Duodenal mucosa (tissue), 2 donors: ENCODE results near the gene LONRF2.

Source experiments
- H3K27ac ChIP-seq: one replicate; pipeline ENCODE4 v1.7.0; 2013; ENCODE audit warnings: low read depth, low read length
- H3K27me3 ChIP-seq, 2 donors: one replicate each; pipeline ENCODE4 v1.7.0; 2013; ENCODE audit warnings: low read length in 2 of 2, control low read depth in 1 of 2; ENCODE audit not compliant: insufficient read depth in 2 of 2, control insufficient read depth in 1 of 2
- H3K36me3 ChIP-seq, 2 donors: one replicate each; pipeline ENCODE4 v1.7.0; 2013; ENCODE audit warnings: low read length in 2 of 2, control low read depth in 1 of 2; ENCODE audit not compliant: insufficient read depth in 2 of 2, control insufficient read depth in 1 of 2
- H3K4me1 ChIP-seq, 2 donors: one replicate each; pipeline ENCODE4 v1.7.0; 2013; ENCODE audit warnings: low read length in 2 of 2, control low read depth in 1 of 2; ENCODE audit not compliant: insufficient read depth in 2 of 2, control insufficient read depth in 1 of 2
- H3K4me3 ChIP-seq, 2 donors: one replicate each; pipeline ENCODE4 v1.7.0; 2013; ENCODE audit warnings: low read length in 2 of 2, low read depth in 1 of 2
- H3K9ac ChIP-seq, 2 donors: one replicate each; pipeline ENCODE4 v1.7.0; 2013; ENCODE audit warnings: low read length in 2 of 2, low read depth in 1 of 2
- H3K9me3 ChIP-seq, 2 donors: one replicate each; pipeline ENCODE4 v1.7.0; 2013; ENCODE audit warnings: low read length in 2 of 2, control low read depth in 1 of 2; ENCODE audit not compliant: control insufficient read depth in 1 of 2

Gene LONRF2

GRCh38 chr2:100276716-100277115 lies 45.6 kb downstream of the LONRF2 start:
- Histone ChIP-seq H3K9me3 (no peaks in the 10 kb centered on the region), H3K4me3 (no peak overlapping the region), H3K36me3 (no peaks in the 10 kb centered on the region), H3K9ac (no peak overlapping the region), H3K27me3 (no peaks in the 10 kb centered on the region), H3K27ac (no peak overlapping the region), H3K4me1 (no peaks in the 10 kb centered on the region)

DNA sequence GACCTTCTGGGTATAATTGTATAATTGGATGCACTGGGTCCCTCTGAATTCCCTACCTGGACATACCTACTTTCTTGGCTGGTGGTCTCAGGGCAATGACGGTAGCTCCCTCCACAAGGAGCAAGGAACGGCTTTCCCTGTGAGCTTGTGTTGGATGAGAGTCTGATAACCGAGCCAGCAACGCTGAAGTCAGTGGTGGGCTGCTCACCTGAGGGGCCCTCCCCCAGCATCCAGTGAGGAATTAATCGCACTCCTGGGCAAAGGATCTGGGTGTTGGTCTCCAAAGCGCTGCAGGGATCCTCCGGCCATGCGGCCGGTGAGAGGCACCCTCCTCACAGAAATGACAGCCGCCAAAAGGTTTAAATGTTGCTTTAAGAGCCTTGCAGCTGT lies 47.1 kb downstream of the LONRF2 start:
- H3K27me3 ChIP-seq, result no peaks in the 10 kb centered on the region
- H3K4me3 ChIP-seq, result no peak overlapping the region
- no peak overlapping the region for H3K9ac ChIP-seq
- no peaks in the 10 kb centered on the region for H3K36me3 ChIP-seq
- no peak overlapping the region for H3K27ac ChIP-seq
- H3K9me3 ChIP-seq, result no peaks in the 10 kb centered on the region
- H3K4me1 ChIP-seq, result no peaks in the 10 kb centered on the region

DNA sequence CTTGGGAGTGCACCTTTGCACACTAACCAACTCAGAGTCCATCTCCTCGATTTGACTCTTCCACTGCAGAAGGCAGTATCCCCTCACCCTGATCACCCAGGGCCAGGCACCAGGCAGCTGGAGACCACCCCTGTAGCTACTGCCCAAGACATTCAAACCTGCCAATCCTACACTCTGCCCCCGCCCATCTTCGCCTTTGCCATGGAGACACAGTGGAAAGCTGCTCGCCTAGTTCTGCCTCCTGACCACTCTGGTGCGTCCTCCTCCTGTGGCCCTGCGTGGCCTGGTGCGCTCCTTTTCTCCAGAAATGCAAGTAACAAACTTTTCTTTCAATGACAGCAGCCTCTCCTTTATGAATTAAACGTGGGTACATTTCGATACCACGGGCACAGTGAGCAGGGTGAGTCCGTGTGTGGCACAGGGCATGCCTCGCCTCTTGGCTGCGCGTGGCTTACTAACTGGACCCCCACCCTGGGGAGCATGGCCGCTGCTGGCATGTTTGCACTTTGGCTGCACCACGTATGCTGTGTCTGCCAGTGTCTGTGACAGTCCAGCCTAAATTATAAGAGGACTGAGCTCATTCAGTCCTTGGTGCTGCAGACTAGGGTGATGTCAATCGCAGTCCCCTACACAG lies 47.6 kb downstream of the LONRF2 start:
- Histone ChIP-seq H3K27me3 (no peaks in the 10 kb centered on the region), H3K27ac (no peak overlapping the region), H3K9ac (no peak overlapping the region), H3K4me3 (no peak overlapping the region), H3K36me3 (no peaks in the 10 kb centered on the region), H3K9me3 (no peaks in the 10 kb centered on the region), H3K4me1 (no peaks in the 10 kb centered on the region)

DNA sequence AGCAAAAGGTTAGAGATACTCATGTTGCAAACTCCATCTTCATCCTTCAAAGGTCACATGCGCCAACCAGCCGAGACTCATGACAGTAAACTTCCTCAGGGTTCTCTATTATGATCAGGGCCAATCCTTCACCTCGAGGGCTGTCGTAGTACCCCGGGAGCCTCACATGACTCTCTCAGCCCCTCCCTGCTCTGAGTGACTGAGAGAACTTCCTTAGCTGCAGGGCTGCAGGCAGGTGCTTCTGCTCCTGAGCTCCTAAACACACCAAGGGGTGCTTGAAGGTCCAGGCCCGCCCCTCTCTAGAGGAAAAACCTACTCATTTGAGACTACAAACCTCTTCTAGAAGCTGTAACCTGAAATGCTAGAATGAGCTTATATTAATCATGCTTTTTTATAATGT lies 48.2 kb downstream of the LONRF2 start:
- no peak overlapping the region for H3K27ac ChIP-seq
- H3K27me3 ChIP-seq, result no peaks in the 10 kb centered on the region
- no peaks in the 10 kb centered on the region for H3K9me3 ChIP-seq
- H3K9ac ChIP-seq, result no peak overlapping the region
- H3K4me3 ChIP-seq, result no peak overlapping the region
- no peaks in the 10 kb centered on the region for H3K36me3 ChIP-seq
- no peaks in the 10 kb centered on the region for H3K4me1 ChIP-seq

DNA sequence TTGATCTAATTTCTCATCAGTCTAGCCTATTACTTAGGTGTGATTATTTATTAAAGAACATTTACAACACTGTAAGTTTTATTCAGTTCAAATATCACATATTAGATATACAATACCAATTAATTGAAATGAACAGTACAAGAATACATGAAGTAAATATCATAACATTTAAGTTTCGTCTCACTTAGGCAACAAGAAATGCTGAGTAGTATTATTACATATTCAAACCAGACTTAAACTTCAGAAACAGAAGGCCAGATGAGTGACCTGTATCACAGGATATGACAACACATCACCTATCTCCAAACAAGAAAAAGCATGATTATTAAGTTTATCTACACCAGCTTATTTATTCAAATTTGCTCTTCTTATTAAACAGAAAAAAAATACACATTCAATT lies 48.9 kb downstream of the LONRF2 start:
- Histone ChIP-seq H3K36me3 (no peaks in the 10 kb centered on the region), H3K9ac (no peak overlapping the region), H3K27ac (no peak overlapping the region), H3K9me3 (no peaks in the 10 kb centered on the region), H3K4me1 (no peaks in the 10 kb centered on the region), H3K4me3 (no peak overlapping the region), H3K27me3 (no peaks in the 10 kb centered on the region)

DNA sequence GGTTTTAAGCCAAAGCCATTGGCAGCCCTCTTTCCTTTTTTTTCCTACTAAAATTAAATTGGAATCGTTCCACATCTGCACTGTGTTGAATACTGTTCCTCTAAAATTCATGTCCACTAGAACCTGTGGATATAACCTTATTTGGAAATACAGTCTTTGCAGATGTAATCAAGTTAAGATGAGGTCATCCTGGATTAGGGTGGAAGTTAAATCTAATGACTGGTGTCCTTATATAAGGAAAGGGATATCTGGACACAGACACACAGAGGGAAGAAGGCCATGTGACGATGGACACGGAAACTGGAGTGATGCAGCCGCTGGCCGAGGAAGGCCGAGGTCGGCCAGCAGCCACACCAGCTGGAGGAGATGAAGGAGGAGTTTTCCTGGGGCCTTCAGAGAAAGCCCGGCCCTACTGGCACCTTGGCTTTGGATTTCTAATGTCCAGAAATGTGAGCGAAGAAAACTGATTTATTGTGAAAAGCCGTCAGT lies 49.4 kb downstream of the LONRF2 start:
- no peaks in the 10 kb centered on the region for H3K9me3 ChIP-seq
- H3K9ac ChIP-seq, result no peak overlapping the region
- no peaks in the 10 kb centered on the region for H3K4me1 ChIP-seq
- no peak overlapping the region for H3K27ac ChIP-seq
- H3K27me3 ChIP-seq, result no peaks in the 10 kb centered on the region
- H3K36me3 ChIP-seq, result no peaks in the 10 kb centered on the region
- H3K4me3 ChIP-seq, result no peak overlapping the region

GRCh38 chr2:100271210-100271609 lies 51.1 kb downstream of the LONRF2 start:
- Histone ChIP-seq H3K4me3 (no peak overlapping the region), H3K4me1 (no peaks in the 10 kb centered on the region), H3K36me3 (no peaks in the 10 kb centered on the region), H3K27me3 (no peaks in the 10 kb centered on the region), H3K9me3 (no peaks in the 10 kb centered on the region), H3K9ac (no peak overlapping the region), H3K27ac (no peak overlapping the region)

- no peaks in the 10 kb centered on the region for H3K9me3 ChIP-seq
- H3K27me3 ChIP-seq, result no peaks in the 10 kb centered on the region
- H3K4me3 ChIP-seq, result no peak overlapping the region
- no peak overlapping the region for H3K27ac ChIP-seq
- no peaks in the 10 kb centered on the region for H3K4me1 ChIP-seq
- H3K36me3 ChIP-seq, result no peaks in the 10 kb centered on the region
- no peak overlapping the region for H3K9ac ChIP-seq
Measured at GRCh38 chr2:100270381-100271146, 51.7 kb downstream of the LONRF2 start.

GRCh38 chr2:100269889-100270288 lies 52.4 kb downstream of the LONRF2 start:
- no peaks in the 10 kb centered on the region for H3K4me1 ChIP-seq
- no peak overlapping the region for H3K27ac ChIP-seq
- H3K9ac ChIP-seq, result no peak overlapping the region
- no peaks in the 10 kb centered on the region for H3K36me3 ChIP-seq
- H3K9me3 ChIP-seq, result no peaks in the 10 kb centered on the region
- H3K27me3 ChIP-seq, result no peaks in the 10 kb centered on the region
- H3K4me3 ChIP-seq, result no peak overlapping the region

DNA sequence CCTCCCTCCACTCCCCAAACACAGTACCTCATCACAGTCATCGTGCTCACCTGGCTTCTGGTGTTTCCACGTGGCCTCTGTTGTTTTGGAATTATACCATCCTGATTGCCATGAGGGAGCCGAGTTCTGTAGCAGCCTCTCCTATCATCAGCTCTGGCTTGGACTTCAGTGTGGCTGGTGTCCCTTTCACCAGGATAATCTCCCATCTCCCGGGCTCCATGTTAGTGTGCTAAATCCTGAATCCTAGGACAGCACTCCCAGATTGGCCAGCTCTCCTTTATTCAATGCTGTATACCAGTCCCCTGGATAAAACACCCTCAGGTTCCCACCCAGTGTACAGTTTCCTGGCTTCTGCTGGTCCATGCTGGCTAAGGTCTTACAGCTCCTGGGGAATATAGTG lies 53.3 kb downstream of the LONRF2 start:
- Histone ChIP-seq H3K27ac (no peak overlapping the region), H3K9me3 (no peaks in the 10 kb centered on the region), H3K9ac (no peak overlapping the region), H3K4me3 (no peak overlapping the region), H3K27me3 (no peaks in the 10 kb centered on the region), H3K4me1 (no peaks in the 10 kb centered on the region), H3K36me3 (no peaks in the 10 kb centered on the region)
